K562 (cell line): ENCODE results near the gene TAF1B. TPM values are rescaled to one million over a fixed set of nuclear protein-coding genes. Genes with fewer than 3 reads are reported as not detected.

ENCODE experiments used
- CBX2 ChIP-seq: fragments of 200-600 bp; sonication (generic); IDR thresholded peaks from one replicate; pipeline ENCODE4 v1.6.1; 2012; ENCODE audit warnings: mild to moderate bottlenecking, low read length, inconsistent platforms; ENCODE audit not compliant: insufficient read depth, poor library complexity, severe bottlenecking
- EHMT2 ChIP-seq: fragments of 450-650 bp; IDR thresholded peaks from 2 replicates; pipeline ENCODE4 v1.6.1; 2018; ENCODE audit warnings: antibody characterized with exemption
- HCFC1 ChIP-seq: IDR thresholded peaks from 2 replicates; pipeline ENCODE4 v1.6.1; 2012; ENCODE audit warnings: low read depth, low read length, improper control_type of control experiment
- HNRNPLL ChIP-seq: fragments of 200-400 bp; formaldehyde crosslinking; IDR thresholded peaks from 2 replicates; pipeline ENCODE4 v1.6.1; 2017; ENCODE audit warnings: low read length, low read depth, mild to moderate bottlenecking; ENCODE audit not compliant: poor library complexity, severe bottlenecking
- HSF4 ChIP-seq: fragments of 250-450 bp; sonication (Bioruptor Pico); IDR thresholded peaks from 2 replicates; pipeline ENCODE4 v2.1.2; 2022; ENCODE audit warnings: mild to moderate bottlenecking, moderate library complexity, borderline replicate concordance
- MAFF ChIP-seq: IDR thresholded peaks from 2 replicates; pipeline ENCODE4 v1.6.1; 2012; ENCODE audit warnings: low read length, improper control_type of control experiment
- MED1 ChIP-seq: sonication (generic); formaldehyde crosslinking; IDR thresholded peaks from 2 replicates; pipeline ENCODE4 v1.8.1; 2023; ENCODE audit warnings: missing genetic modification reagents, borderline replicate concordance
- NCOA1 ChIP-seq: fragments of 450-650 bp; IDR thresholded peaks from 2 replicates; pipeline ENCODE4 v1.6.1; 2016; ENCODE audit warnings: low read depth
- PTBP1 ChIP-seq: fragments of 200-400 bp; formaldehyde crosslinking; IDR thresholded peaks from 2 replicates; pipeline ENCODE4 v1.6.1; 2017; ENCODE audit warnings: low read depth, low read length
- SIRT6 ChIP-seq: IDR thresholded peaks from one replicate; pipeline ENCODE4 v1.6.1; 2012; ENCODE audit warnings: low read depth, mild to moderate bottlenecking, control low read depth, inconsistent platforms, low read length, moderate library complexity
- SNRNP70 ChIP-seq: fragments of 200-400 bp; formaldehyde crosslinking; optimal IDR thresholded peaks from 2 replicates; pipeline ENCODE3; 2017; ENCODE audit warnings: low read depth, low read length
- TBL1XR1 ChIP-seq, 2 experiments: IDR thresholded peaks; 2 replicates each; pipeline ENCODE4 v1.6.1; 2012; ENCODE audit warnings: improper control_type of control experiment in 2 of 2, low read length in 2 of 2, mild to moderate bottlenecking in 1 of 2
- U2AF2 ChIP-seq: fragments of 200-400 bp; formaldehyde crosslinking; optimal IDR thresholded peaks from 2 replicates; pipeline ENCODE3; 2017; ENCODE audit warnings: low read depth, mild to moderate bottlenecking, low read length
- ZNF174 ChIP-seq: fragments of 250-450 bp; sonication (Bioruptor Pico); IDR thresholded peaks from 2 replicates; pipeline ENCODE4 v1.4.0; 2020; ENCODE audit warnings: mild to moderate bottlenecking
- ZNF57 ChIP-seq: fragments of 450-650 bp; formaldehyde crosslinking; IDR thresholded peaks from 2 replicates; pipeline ENCODE4 v1.4.0; 2020; ENCODE audit warnings: mild to moderate bottlenecking, moderate library complexity
- ZNF764 ChIP-seq: fragments of 250-450 bp; sonication (Bioruptor Pico); IDR thresholded peaks from 2 replicates; pipeline ENCODE4 v1.4.0; 2020; ENCODE audit warnings: low read depth, mild to moderate bottlenecking, moderate library complexity
- ZZZ3 ChIP-seq: fragments of 450-650 bp; IDR thresholded peaks from 2 replicates; pipeline ENCODE4 v1.6.1; 2016; ENCODE audit warnings: antibody characterized with exemption, mild to moderate bottlenecking, moderate library complexity
- polyA plus RNA-seq, 8 experiments: library from polyadenylated mRNA; depleted of rRNA in 4 of 8; stranded (reverse) in 5 of 8; unstranded in 3 of 8; fragments of >200 nt; fragmentation: Nextera tagmentation in 2 of 8; fragmentation: Illumina TruSeq in 1 of 8; extraction: Ambion mirVana in 2 of 8; extraction: Trizol in 1 of 8; gene quantifications; 2 replicates each; pipeline versions ENCODE4 v1.2.1 to v1.2.3, GENCODE V29; 2011 to 2014; ENCODE audit warnings: inconsistent platforms in 1 of 8, missing spikeins in 1 of 8
- total RNA-seq, 7 experiments: library from RNA; depleted of rRNA in 6 of 7; stranded (reverse); fragments of >200 nt in 6 of 7; fragmentation: Illumina TruSeq in 2 of 7; extraction: Trizol in 2 of 7; gene quantifications; 2 replicates each; pipeline versions ENCODE4 v1.2.1 to v1.2.3, GENCODE V29; 2011 to 2021; ENCODE audit warnings: low replicate concordance in 1 of 7
- TF ChIP-seq, protein P1 (sequence below), 2 experiments: IDR thresholded peaks; 2 replicates each; pipeline ENCODE4 v1.6.1; 2012; ENCODE audit warnings: improper control_type of control experiment in 2 of 2, low read depth in 2 of 2, low read length in 2 of 2, borderline replicate concordance in 1 of 2
- TF ChIP-seq, protein P2 (sequence below): IDR thresholded peaks from 2 replicates; pipeline ENCODE4 v1.6.1; 2011; ENCODE audit warnings: borderline replicate concordance, low read depth, mild to moderate bottlenecking, moderate library complexity, low read length; ENCODE audit not compliant: insufficient read depth, poor library complexity, severe bottlenecking
- TF ChIP-seq, protein P3 (sequence below): fragments of 450-650 bp; formaldehyde crosslinking; IDR thresholded peaks from 2 replicates; pipeline ENCODE4 v1.4.0; 2020; ENCODE audit warnings: mild to moderate bottlenecking, moderate library complexity
- TF ChIP-seq, protein P4 (sequence below), 2 experiments: fragments of 250-450 bp in 1 of 2; fragments of 450-650 bp in 1 of 2; sonication (Bioruptor Pico) in 1 of 2; IDR thresholded peaks; 2 replicates each; pipeline versions ENCODE4 v1.6.1 to v1.8.0; 2016 to 2021; ENCODE audit warnings: mild to moderate bottlenecking in 2 of 2, moderate library complexity in 2 of 2, missing compliant biosample characterization in 1 of 2, missing genetic modification characterization in 1 of 2

The TAF1B gene
- total and polyA plus RNA-seq, 9 of the 15 experiments (the other 6 are each of a cell fraction or from before 2014, with no cell fraction given) = 8.8 to 25.1 (median 17.3) TPM

DNA sequence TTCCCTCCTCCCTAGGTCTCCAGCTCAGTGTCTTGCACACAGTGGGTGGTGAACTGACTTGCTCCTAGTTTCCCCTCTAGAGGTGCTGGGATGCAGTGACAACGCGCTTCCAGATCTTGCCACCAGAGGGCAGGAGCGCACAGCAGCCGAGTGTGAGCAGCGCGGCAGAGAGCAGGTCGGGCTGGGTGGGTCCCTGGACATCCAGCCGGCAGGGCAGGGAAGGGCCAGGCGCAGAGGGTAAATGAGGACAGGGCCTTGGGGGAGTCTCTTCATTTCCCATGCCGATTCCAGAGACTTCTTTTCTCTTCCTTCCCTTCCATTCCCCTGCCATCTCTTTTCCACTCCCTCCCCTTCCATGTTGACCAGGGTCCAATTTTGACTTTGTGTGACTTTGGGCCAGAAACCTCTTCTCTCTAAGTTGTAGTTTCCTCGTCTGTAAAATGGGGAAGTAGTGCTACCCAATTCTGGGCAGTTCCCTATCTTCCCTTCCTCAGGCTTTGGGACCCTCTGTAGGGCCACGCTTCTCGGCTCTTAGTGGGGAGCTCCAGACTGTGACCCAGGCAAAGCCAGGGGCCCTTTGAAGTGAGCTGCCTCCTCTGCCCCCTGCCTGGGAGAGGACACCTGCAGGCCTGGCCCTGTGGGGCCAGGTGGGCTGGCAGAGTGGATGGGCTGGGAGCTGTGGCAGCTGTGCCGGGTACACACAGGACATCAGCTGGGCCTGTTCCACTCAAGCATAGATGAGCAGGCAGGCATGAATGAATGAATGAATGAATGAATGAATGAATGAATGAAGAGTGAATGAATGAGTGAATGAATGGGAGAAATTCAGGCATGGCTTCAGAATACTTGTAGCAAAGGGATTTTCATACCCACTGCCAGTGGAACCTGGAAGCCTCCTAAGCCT lies 43.3 kb upstream of the TAF1B start (continued):
- TF ChIP-seq, protein P1, sequence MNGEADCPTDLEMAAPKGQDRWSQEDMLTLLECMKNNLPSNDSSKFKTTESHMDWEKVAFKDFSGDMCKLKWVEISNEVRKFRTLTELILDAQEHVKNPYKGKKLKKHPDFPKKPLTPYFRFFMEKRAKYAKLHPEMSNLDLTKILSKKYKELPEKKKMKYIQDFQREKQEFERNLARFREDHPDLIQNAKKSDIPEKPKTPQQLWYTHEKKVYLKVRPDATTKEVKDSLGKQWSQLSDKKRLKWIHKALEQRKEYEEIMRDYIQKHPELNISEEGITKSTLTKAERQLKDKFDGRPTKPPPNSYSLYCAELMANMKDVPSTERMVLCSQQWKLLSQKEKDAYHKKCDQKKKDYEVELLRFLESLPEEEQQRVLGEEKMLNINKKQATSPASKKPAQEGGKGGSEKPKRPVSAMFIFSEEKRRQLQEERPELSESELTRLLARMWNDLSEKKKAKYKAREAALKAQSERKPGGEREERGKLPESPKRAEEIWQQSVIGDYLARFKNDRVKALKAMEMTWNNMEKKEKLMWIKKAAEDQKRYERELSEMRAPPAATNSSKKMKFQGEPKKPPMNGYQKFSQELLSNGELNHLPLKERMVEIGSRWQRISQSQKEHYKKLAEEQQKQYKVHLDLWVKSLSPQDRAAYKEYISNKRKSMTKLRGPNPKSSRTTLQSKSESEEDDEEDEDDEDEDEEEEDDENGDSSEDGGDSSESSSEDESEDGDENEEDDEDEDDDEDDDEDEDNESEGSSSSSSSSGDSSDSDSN (IDR thresholded peaks at IDR 0.05; ENCODE audit: borderline replicate concordance in 1 of 2, low read depth in 2 of 2, low read length in 2 of 2) = 0 out of 4 replicates have a peak, but pooled peaks of 1 of the 2 experiments have one; percentile 33
- no peak for TF ChIP-seq ZNF764
- no peak for TF ChIP-seq HCFC1
- TF ChIP-seq, protein P2, sequence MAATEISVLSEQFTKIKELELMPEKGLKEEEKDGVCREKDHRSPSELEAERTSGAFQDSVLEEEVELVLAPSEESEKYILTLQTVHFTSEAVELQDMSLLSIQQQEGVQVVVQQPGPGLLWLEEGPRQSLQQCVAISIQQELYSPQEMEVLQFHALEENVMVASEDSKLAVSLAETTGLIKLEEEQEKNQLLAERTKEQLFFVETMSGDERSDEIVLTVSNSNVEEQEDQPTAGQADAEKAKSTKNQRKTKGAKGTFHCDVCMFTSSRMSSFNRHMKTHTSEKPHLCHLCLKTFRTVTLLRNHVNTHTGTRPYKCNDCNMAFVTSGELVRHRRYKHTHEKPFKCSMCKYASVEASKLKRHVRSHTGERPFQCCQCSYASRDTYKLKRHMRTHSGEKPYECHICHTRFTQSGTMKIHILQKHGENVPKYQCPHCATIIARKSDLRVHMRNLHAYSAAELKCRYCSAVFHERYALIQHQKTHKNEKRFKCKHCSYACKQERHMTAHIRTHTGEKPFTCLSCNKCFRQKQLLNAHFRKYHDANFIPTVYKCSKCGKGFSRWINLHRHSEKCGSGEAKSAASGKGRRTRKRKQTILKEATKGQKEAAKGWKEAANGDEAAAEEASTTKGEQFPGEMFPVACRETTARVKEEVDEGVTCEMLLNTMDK = no peak
- peak; percentile 44 to 47; a peak in 1 of 4 replicates for TF ChIP-seq TBL1XR1 (IDR thresholded peaks at IDR 0.05; ENCODE audit: low read length in 2 of 2)
- TF ChIP-seq ZNF174 (CRISPR knock-in tag) = no peak
- no peak for TF ChIP-seq PTBP1
- TF ChIP-seq CBX2 = no peak
- TF ChIP-seq HSF4 (CRISPR knock-in tag) = no peak
- no peak for TF ChIP-seq SNRNP70
- no peak for TF ChIP-seq MAFF
- TF ChIP-seq, protein P3, sequence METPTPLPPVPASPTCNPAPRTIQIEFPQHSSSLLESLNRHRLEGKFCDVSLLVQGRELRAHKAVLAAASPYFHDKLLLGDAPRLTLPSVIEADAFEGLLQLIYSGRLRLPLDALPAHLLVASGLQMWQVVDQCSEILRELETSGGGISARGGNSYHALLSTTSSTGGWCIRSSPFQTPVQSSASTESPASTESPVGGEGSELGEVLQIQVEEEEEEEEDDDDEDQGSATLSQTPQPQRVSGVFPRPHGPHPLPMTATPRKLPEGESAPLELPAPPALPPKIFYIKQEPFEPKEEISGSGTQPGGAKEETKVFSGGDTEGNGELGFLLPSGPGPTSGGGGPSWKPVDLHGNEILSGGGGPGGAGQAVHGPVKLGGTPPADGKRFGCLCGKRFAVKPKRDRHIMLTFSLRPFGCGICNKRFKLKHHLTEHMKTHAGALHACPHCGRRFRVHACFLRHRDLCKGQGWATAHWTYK = no peak
- no peak for TF ChIP-seq MED1 (CRISPR knock-in tag)
- TF ChIP-seq NCOA1 = peak; percentile 49; the same call in 1 of the 2 replicates
- no peak for TF ChIP-seq ZNF57 (CRISPR knock-in tag)
- TF ChIP-seq EHMT2 = no peak
- no peak for TF ChIP-seq SIRT6
- TF ChIP-seq U2AF2 = no peak
- no peak for TF ChIP-seq ZZZ3
- TF ChIP-seq, protein P4, sequence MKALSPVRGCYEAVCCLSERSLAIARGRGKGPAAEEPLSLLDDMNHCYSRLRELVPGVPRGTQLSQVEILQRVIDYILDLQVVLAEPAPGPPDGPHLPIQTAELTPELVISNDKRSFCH (CRISPR knock-in tag; IDR thresholded peaks at IDR 0.05) = no peak
- TF ChIP-seq, protein P4 (tag; IDR thresholded peaks at IDR 0.05) = no peak
- TF ChIP-seq HNRNPLL = no peak
